Nephron progenitor cell (in vitro differentiated cells): Measurements from ENCODE around the gene OAF.
"Not testable (repeated sequence)": the region's sequence is repeated elsewhere in the genome, so short reads cannot be mapped to it uniquely, and the experiment has no call there.

Experiments used
- DNase-seq: peaks from one replicate; pipeline ENCODE4 v3.0.0; 2021
- H3K27ac Mint-ChIP-seq: 2 replicates; pipeline ENCODE4 v1.8.0; 2021; ENCODE audit warnings: mild to moderate bottlenecking, moderate library complexity, mixed read lengths
- H3K27me3 Mint-ChIP-seq: 2 replicates; pipeline ENCODE4 v1.8.0; 2021; ENCODE audit warnings: mild to moderate bottlenecking, low read depth, mixed read lengths; ENCODE audit not compliant: poor library complexity
- H3K36me3 Mint-ChIP-seq: 2 replicates; pipeline ENCODE4 v1.8.0; 2021; ENCODE audit warnings: low read depth, mixed read lengths
- H3K4me1 Mint-ChIP-seq: 2 replicates; pipeline ENCODE4 v1.8.0; 2021; ENCODE audit warnings: mixed read lengths
- H3K4me3 Mint-ChIP-seq: 2 replicates; pipeline ENCODE4 v1.8.0; 2021; ENCODE audit warnings: mild to moderate bottlenecking, moderate library complexity, mixed read lengths
- H3K9me3 Mint-ChIP-seq: 2 replicates; pipeline ENCODE4 v1.8.0; 2021; ENCODE audit warnings: mild to moderate bottlenecking, moderate library complexity, mixed read lengths
- CTCF ChIP-seq: fragments of 200-600 bp; sonication (generic); IDR thresholded peaks from 2 replicates; pipeline ENCODE4 v1.5.0; 2021; ENCODE audit warnings: antibody characterized with exemption

OAF gene

DNA sequence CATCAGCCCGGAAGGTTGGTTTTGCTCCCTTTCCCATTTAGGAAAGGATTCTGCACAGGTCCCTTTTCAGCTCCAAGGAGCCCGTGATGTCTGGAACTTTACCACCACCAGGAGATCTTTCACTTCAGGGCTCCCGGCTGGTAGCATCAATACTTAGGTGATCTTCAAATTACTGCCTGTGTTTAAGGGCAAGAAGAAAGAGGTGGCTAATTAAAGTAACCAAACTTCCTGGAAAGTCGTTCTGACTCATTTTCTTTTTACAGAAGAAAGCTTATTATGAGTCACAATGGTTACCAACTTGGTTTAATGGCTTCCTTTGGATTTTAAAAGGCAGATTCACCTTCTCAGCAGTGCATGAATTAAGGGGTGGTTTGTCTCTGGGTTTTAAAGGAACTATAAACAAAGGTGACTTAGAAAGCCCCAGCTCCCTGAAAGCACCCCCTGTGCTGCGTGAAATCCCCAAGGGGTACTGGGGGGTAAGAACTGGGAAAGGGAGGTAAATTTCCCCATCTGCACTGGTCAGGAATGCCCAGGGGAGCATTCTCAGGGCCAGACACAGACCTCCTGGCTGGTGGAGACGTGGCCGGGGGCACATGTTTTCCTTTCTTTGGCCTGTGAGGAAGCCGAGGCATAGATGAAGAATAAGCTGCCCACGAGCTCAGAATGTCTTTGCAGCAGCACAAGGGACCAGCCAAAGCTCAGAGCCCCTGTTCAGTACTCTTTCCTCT is 37.9 kb downstream of the OAF start:
- H3K9me3 Mint-ChIP-seq: no peaks in the 10 kb centered on the region

GRCh38 chr11:120249279-120250262 is 38.7 kb downstream of the OAF start:
- Mint-ChIP-seq H3K4me3 (no peak overlapping the region), H3K27me3 (peaks cover 70% of the 10 kb centered on the region), H3K9me3 (no peaks in the 10 kb centered on the region), H3K36me3 (no peaks in the 10 kb centered on the region), H3K4me1 (peaks cover 11% of the 10 kb centered on the region), H3K27ac (no peak overlapping the region)
- DNase-seq: no peak
- TF ChIP-seq CTCF: no peak

More for the DNA sequence above, 37.9 kb downstream of the OAF start:
- Mint-ChIP-seq H3K4me1 (peaks cover 12% of the 10 kb centered on the region), H3K27ac (no peak overlapping the region), H3K27me3 (peaks cover 71% of the 10 kb centered on the region), H3K36me3 (no peaks in the 10 kb centered on the region), H3K4me3 (no peak overlapping the region)
- no peak for DNase-seq
- no peak for TF ChIP-seq CTCF

GRCh38 chr11:120253377-120253776 is 42.5 kb downstream of the OAF start:
- not testable (repeated sequence) for H3K27ac Mint-ChIP-seq, H3K9me3 Mint-ChIP-seq, H3K4me1 Mint-ChIP-seq, H3K4me3 Mint-ChIP-seq, H3K36me3 Mint-ChIP-seq, DNase-seq
- peaks cover 78% of the 10 kb centered on the region for H3K27me3 Mint-ChIP-seq

DNA sequence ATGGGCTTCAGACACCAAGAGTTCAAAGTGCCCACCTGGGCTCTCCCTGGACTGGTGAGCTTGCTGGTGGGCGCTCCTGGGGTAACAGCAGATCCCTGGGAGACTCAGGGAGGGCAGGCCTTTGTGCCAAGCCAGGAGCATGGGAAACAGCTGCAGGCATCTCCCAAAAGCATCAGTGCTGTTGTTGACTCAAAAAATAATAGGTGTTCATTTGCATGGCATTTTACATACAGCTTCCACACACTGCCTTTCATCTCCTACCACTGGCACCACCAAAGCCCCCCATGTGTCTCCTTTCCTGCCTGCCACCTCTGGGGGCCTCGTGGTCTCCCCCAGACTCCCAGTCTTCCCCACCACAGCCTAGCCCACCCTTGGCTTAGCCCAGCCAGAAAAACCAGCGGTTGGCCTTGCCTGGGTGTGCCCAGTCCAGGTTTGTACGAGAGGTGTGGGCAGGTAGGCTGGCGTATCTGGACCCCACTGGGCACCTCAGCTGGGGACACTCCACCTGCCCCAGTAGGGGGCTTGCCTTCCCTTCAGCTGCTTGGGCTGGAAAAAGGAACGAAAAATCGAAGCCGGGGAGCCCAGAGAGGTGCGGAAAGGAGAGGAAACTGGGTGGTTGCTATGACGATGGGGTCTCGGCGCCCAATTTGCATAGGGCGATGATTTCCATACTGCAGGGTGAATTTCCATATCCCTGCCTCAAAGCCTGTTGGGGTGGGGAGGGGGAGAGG is 44.1 kb downstream of the OAF start:
- Mint-ChIP-seq H3K9me3 (no peaks in the 10 kb centered on the region), H3K36me3 (no peaks in the 10 kb centered on the region), H3K27ac (no peak overlapping the region), H3K4me1 (peaks cover 9% of the 10 kb centered on the region), H3K27me3 (peaks cover 72% of the 10 kb centered on the region), H3K4me3 (peak overlapping the region; percentile 50)
- DNase-seq: peak; percentile 30
- TF ChIP-seq CTCF: no peak

DNA sequence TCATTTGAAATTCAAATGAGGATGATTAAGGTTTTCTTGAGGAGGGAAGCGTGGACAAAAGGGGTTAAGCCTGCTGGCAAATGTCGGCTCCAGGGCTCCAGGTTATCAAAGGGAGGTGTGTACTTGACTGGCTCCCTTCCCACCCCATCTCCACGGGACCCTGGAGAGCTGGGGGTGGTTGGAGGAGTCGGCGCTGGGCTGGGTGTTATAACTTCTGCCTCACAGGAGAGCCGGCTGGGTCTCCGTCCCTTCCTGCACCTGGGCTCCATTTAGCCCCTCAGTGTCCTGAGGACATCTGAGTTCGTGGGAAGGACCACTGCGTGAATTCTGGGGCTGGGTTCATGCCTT is 44.7 kb downstream of the OAF start:
- H3K9me3 Mint-ChIP-seq: no peaks in the 10 kb centered on the region
- no peak for TF ChIP-seq CTCF
- H3K27ac Mint-ChIP-seq: no peak overlapping the region
- H3K36me3 Mint-ChIP-seq: no peaks in the 10 kb centered on the region
- peaks cover 68% of the 10 kb centered on the region for H3K27me3 Mint-ChIP-seq
- H3K4me3 Mint-ChIP-seq: peak overlapping the region; percentile 50
- H3K4me1 Mint-ChIP-seq: peaks cover 9% of the 10 kb centered on the region
- no peak for DNase-seq

DNA sequence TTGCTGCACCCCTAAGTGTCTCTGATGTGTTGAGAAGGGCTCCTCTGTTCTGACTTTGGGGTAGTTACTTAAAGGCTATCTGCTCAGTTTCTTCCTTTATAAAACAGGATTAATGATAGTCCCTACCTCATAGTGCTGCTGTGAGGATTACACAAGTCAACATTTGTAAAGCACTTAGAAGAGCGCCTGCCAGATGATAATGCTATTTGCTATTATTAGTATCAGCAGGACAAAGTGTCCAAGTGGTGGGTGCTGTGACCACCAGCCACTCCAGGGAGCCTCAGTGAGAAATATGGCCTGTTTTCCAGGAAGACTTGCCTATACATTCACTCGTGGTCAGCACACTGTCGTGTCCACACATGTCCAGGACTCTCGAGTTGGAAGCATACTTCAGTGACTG is 45.3 kb downstream of the OAF start:
- peak overlapping the region; percentile 50 for H3K4me3 Mint-ChIP-seq
- no peaks in the 10 kb centered on the region for H3K36me3 Mint-ChIP-seq
- TF ChIP-seq CTCF: no peak
- DNase-seq: no peak
- no peak overlapping the region for H3K27ac Mint-ChIP-seq
- H3K9me3 Mint-ChIP-seq: no peaks in the 10 kb centered on the region
- H3K27me3 Mint-ChIP-seq: peaks cover 63% of the 10 kb centered on the region
- H3K4me1 Mint-ChIP-seq: peaks cover 10% of the 10 kb centered on the region
